Prostate gland (tissue), 2 donors: Measurements from ENCODE around the gene SLC39A6. TPM values are rescaled to one million over a fixed set of nuclear protein-coding genes. Genes with fewer than 3 reads are reported as not detected.

ENCODE experiments used
- DNase-seq: peaks from one replicate; pipeline ENCODE4 v3.0.0-alpha.2; 2019; ENCODE audit warnings: low spot score
- H3K27ac ChIP-seq, 2 donors: fragments of 200-600 bp; sonication (generic); 2 replicates each; pipeline ENCODE4 v1.5.1; 2017 to 2019
- H3K27me3 ChIP-seq: fragments of 200-600 bp; sonication (generic); replicated peaks from 2 replicates; pipeline ENCODE4 v1.5.1; 2019; ENCODE audit not compliant: insufficient read depth
- H3K36me3 ChIP-seq, 2 donors: fragments of 200-600 bp; sonication (generic); 1 replicate in 1 of 2; 2 replicates in 1 of 2; pipeline versions ENCODE4 v1.5.1 to v1.8.1; 2017 to 2019
- H3K4me1 ChIP-seq: fragments of 200-600 bp; sonication (generic); replicated peaks from 2 replicates; pipeline ENCODE4 v1.5.1; 2019
- H3K4me3 ChIP-seq, 2 donors: fragments of 200-600 bp; sonication (generic); 2 replicates each; pipeline ENCODE4 v1.5.1; 2017 to 2019
- H3K9me3 ChIP-seq: fragments of 200-600 bp; sonication (generic); 2 replicates; pipeline ENCODE4 v1.5.1; 2017
- CTCF ChIP-seq, 4 experiments: fragments of 200-600 bp in 2 of 4; fragments of 450-650 bp in 2 of 4; sonication (generic) in 2 of 4; IDR thresholded peaks; 1 replicate in 3 of 4; 2 replicates in 1 of 4; pipeline ENCODE4 v1.5.1; 2016 to 2019; ENCODE audit warnings: antibody characterized with exemption in 4 of 4, mild to moderate bottlenecking in 2 of 4, moderate library complexity in 2 of 4
- POLR2A ChIP-seq: fragments of 450-650 bp; IDR thresholded peaks from one replicate; pipeline ENCODE4 v1.6.1; 2016; ENCODE audit warnings: antibody characterized with exemption, mild to moderate bottlenecking
- POLR2AphosphoS5 ChIP-seq: sonication (generic); formaldehyde crosslinking; IDR thresholded peaks from one replicate; pipeline ENCODE4 v1.6.1; 2017; ENCODE audit warnings: antibody characterized with exemption
- WGBS: methylation state at CpG from one replicate; pipeline ENCODE4 v1.1.5; 2018; 5-methylcytosine and 5-hydroxymethylcytosine counted together
- intact Hi-C: fragments of 100-400 bp; cut with DNase I; formaldehyde crosslinking; loops from one replicate; pipeline ENCODE4 v1.14.2; 2022
- total RNA-seq, 2 donors: library from RNA; depleted of rRNA; stranded (reverse); fragments of >200 nt; gene quantifications; one replicate each; pipeline ENCODE4 v1.1.0, GENCODE V29; 2016

The SLC39A6 gene
- total RNA-seq, 2 donors from 2014 or later, result 112 to 379 TPM

GRCh38 chr18:36108601-36109000 lies 20.5 kb downstream of the SLC39A6 start:
- H3K27me3 ChIP-seq, result no peaks in the 10 kb centered on the region
- no peaks in the 10 kb centered on the region for H3K4me1 ChIP-seq
- intact Hi-C loops, result no loop called here
- WGBS, result 56% methylated on average over 5 of the region's 5 CpGs
- no peak for DNase-seq
- H3K4me3 ChIP-seq, result no peak overlapping the region
- peaks cover 0 to 5% of the 10 kb centered on the region in 2 donors for H3K36me3 ChIP-seq
- H3K27ac ChIP-seq, result peak overlapping the region; percentile 3 to 51
- no peaks in the 10 kb centered on the region for H3K9me3 ChIP-seq
- no peak for TF ChIP-seq POLR2A
- TF ChIP-seq CTCF (IDR thresholded peaks at IDR 0.05), result no peak
- peak; percentile 15 for TF ChIP-seq POLR2AphosphoS5

- Histone ChIP-seq H3K36me3 (peaks cover 0 to 5% of the 10 kb centered on the region in 2 donors), H3K4me1 (no peaks in the 10 kb centered on the region), H3K4me3 (no peak overlapping the region), H3K27ac (peak overlapping the region in 1 of 2 donors; percentile 51), H3K27me3 (no peaks in the 10 kb centered on the region), H3K9me3 (no peaks in the 10 kb centered on the region)
- intact Hi-C loops, result no loop called here
- 44% methylated on average over 2 of the region's 2 CpGs for WGBS
- no peak for TF ChIP-seq CTCF (IDR thresholded peaks at IDR 0.05)
- TF ChIP-seq POLR2A, result no peak
- no peak for TF ChIP-seq POLR2AphosphoS5
- DNase-seq, result no peak
These were observed 20.9 kb downstream of the SLC39A6 start for GRCh38 chr18:36108196-36108595.

- Histone ChIP-seq H3K4me1 (no peaks in the 10 kb centered on the region), H3K27me3 (no peaks in the 10 kb centered on the region), H3K4me3 (no peak overlapping the region), H3K27ac (no peak overlapping the region), H3K36me3 (peaks cover 0 to 5% of the 10 kb centered on the region in 2 donors), H3K9me3 (no peaks in the 10 kb centered on the region)
- DNase-seq, result no peak
- TF ChIP-seq POLR2AphosphoS5 (no peak), POLR2A (no peak), CTCF (IDR thresholded peaks at IDR 0.05) (no peak)
- intact Hi-C loops, result no loop called here
These were observed 21.7 kb downstream of the SLC39A6 start for GRCh38 chr18:36107477-36107876.

DNA sequence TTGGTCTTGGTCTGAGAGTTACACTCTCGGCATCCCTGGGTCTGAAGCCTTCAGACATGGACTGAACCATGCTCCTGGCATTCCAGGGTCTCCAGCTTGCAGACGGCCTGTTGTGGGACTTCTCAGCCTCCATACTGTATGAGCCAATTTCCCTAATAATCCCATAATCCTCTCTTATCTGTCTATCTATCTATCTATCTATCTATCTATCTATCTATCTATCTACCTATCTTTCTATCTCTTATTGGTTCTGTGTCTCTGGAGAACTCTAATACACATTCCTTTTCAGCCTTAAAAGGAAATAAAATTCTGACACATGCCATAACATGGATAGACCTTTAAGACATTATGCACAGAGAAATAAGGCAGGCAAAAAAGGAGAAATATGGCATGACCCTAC lies 24.4 kb downstream of the SLC39A6 start:
- Histone ChIP-seq H3K27me3 (no peaks in the 10 kb centered on the region), H3K4me1 (no peaks in the 10 kb centered on the region), H3K27ac (no peak overlapping the region), H3K36me3 (no peaks in the 10 kb centered on the region), H3K4me3 (no peak overlapping the region), H3K9me3 (no peaks in the 10 kb centered on the region)
- TF ChIP-seq CTCF (IDR thresholded peaks at IDR 0.05) (no peak), POLR2AphosphoS5 (no peak), POLR2A (no peak)
- DNase-seq, result no peak
- intact Hi-C loops, result no loop called here
- WGBS, result 95% methylated on average over 2 of the region's 2 CpGs

DNA sequence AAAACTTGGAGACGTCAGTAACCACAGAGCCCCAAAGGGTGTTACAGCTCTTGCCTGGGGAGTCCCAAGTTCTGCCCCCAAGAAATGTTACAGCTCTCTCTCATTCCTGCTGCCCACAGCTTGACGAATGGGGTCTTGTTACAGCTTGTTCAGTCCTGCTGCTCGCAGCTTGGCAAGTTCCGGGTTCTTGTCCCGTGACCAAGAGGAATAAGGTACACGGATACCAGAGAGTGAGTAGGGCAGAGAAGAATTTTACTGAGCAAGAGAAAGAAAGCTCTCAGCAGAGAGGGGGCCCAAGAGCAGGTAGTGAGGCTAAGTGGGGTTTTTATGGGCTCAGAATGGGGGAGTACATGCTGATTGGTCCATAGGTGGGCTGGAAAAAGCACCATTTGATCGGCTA lies 27.2 kb downstream of the SLC39A6 start:
- Histone ChIP-seq H3K36me3 (no peaks in the 10 kb centered on the region), H3K27ac (no peak overlapping the region), H3K27me3 (no peaks in the 10 kb centered on the region), H3K4me3 (no peak overlapping the region), H3K4me1 (peaks cover 5% of the 10 kb centered on the region), H3K9me3 (no peaks in the 10 kb centered on the region)
- no peak for DNase-seq
- 92% methylated on average over 7 of the region's 7 CpGs for WGBS
- TF ChIP-seq POLR2A (no peak), CTCF (IDR thresholded peaks at IDR 0.05) (no peak), POLR2AphosphoS5 (no peak)
- intact Hi-C loops, result no loop called here
